ENCODE results near the gene LAMA1.
"Not testable (repeated sequence)": the region's sequence is repeated elsewhere in the genome, so short reads cannot be mapped to it uniquely, and the experiment has no call there.

The LAMA1 gene, protein sequence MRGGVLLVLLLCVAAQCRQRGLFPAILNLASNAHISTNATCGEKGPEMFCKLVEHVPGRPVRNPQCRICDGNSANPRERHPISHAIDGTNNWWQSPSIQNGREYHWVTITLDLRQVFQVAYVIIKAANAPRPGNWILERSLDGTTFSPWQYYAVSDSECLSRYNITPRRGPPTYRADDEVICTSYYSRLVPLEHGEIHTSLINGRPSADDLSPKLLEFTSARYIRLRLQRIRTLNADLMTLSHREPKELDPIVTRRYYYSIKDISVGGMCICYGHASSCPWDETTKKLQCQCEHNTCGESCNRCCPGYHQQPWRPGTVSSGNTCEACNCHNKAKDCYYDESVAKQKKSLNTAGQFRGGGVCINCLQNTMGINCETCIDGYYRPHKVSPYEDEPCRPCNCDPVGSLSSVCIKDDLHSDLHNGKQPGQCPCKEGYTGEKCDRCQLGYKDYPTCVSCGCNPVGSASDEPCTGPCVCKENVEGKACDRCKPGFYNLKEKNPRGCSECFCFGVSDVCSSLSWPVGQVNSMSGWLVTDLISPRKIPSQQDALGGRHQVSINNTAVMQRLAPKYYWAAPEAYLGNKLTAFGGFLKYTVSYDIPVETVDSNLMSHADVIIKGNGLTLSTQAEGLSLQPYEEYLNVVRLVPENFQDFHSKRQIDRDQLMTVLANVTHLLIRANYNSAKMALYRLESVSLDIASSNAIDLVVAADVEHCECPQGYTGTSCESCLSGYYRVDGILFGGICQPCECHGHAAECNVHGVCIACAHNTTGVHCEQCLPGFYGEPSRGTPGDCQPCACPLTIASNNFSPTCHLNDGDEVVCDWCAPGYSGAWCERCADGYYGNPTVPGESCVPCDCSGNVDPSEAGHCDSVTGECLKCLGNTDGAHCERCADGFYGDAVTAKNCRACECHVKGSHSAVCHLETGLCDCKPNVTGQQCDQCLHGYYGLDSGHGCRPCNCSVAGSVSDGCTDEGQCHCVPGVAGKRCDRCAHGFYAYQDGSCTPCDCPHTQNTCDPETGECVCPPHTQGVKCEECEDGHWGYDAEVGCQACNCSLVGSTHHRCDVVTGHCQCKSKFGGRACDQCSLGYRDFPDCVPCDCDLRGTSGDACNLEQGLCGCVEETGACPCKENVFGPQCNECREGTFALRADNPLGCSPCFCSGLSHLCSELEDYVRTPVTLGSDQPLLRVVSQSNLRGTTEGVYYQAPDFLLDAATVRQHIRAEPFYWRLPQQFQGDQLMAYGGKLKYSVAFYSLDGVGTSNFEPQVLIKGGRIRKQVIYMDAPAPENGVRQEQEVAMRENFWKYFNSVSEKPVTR (N-terminal part only)

DNA sequence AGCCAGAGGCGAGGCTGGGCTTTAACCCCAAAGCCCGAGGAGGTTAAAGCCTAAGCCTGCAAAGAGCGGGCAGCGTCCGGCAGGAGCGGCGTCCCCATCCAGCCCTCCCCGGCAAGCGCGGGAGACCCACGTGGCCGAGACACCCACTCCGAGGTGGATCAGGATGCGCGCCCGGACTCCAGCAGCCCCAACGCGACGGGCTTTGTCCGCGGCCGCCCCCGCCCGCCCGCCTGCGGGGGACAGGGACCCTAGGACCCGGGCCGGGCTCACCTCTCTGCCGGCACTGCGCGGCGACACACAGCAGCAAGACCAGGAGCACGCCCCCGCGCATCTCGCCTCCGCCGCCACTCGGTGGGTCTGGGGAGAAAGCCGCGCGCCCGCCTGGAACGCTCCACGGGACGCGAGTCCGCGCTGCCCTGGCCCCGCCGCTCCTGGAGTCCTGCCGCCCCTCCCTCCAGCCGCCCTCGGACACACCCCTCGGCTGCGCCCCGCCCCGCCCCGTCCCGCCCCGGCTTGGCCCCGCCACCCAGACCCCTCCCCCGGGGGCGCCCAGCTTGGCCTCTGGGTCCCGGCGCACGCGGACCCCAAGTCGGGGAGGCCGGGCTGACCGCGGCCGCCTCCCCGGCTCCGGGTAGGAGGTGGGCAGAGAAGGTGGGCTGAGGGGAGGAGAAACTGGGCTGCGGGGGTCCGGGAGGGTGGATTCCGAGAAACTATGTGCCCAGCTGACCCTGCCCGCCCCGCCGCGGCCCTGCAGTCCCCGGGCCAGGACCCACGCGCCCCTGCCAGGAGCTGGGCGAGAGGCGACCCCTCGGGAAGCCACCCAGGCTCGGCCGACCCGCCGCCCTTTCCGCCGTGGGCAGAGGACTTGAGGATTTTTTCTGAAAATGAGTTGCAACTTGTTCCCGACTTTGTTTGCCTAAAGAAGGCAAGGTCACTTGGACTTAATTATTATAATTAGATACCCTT lies at the start of gene LAMA1:
LAMA1 (minus strand) TSS at position 408 of the 966 bp plus-strand sequence; CDS start at position 331, 77 bp downstream.
- no peak for DNase-seq (ENCODE audit: low spot score)

DNA sequence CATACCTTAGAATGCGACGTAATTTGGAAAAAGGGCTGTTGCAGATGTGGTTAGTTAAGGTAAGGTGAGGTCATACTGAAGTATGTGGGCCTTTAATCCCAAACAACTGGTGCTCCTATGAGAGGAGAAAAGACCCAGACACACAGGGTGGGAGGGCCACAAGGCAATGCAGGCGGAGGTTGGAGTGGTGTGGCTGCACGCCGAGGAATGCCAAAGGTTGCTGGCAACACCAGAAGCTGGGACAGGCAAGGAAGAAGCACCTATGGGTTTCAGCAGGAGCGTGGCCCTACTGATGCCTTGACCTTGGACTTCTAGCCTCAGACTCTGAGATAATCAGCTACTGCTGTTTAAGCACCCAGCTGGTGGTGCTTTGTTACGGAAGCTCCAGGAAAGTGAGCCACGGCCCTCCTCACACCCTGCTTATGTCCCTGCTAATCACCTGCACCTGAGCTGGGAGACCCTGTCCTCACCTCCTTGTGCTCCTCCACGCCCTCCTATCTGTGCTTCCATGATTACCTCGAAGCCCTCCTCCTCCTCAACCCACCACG lies 48.3 kb upstream of the LAMA1 start:
- DNase-seq (ENCODE audit: low spot score) = no peak

DNA sequence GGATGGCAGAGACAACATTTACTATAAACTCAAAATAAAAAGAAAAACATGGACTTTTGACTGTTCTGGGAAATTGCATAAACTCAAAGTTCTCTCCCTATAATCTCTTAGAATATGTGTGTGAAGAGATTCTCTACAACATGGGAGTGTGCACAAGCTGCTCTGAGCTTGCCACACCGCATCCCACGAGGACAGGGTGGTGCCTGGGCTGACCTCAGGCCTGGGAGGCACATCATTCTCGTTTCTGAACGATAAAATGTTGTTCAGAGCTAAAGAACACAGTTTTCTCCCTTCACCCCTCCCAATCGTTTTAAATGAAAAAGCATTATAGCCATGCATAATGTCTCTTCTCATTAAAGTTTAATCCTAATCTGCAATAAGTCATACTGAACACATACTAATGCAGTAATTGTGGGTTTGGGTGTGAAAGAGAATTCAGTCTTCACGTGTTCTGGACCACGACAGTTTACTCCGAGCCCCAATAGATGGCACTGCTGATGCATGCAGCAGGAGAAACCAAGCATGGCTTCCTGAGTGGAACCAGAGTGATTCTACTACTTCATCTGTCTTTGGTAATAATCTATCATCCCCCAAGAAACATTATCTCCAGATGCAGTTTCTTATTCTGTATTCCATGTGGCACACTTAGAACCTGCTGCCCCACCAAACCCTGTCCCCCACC lies 46.9 kb upstream of the LAMA1 start:
- DNase-seq (ENCODE audit: low spot score) = no peak

DNA sequence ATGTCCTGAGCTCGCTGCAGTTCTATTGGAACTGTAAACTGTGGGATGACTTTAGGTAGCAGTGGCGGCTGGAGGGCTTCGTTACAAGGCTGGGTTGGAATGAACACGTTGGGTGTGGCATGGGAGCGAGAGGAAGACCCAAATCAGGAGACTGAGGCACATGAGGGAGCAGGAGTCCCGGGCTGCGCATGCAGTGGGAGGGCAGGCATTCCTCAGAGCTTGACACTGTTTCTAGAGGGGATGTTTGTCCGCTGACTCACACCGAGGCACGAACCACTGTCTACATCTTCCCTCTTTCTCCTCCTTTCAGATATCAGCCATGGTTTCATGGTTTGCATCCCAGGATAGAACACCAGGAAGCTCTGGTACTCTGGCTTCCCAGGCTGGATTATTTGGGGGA lies 40.6 kb upstream of the LAMA1 start:
- no peak for DNase-seq (ENCODE audit: low spot score)

DNA sequence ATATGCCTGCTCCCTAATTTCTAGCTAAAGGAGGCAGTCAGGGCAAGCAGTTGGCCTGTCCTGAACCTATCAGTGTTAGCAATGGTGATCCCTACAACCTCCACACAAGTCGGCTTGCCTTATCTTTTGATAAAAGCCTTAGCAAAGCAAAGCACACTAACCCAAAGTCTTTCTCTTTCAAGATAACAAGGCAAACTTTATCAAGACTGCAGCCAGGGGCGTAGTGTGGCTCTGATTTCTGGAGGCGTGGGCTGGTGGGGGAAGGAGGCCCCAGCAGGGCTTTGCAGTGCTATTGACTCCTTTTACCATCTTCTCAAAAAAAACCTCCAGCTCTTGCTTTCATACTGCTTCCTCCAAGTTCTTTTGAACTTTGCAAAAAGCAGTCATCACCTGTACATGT lies 40.2 kb upstream of the LAMA1 start:
- no peak for DNase-seq (ENCODE audit: low spot score)

DNA sequence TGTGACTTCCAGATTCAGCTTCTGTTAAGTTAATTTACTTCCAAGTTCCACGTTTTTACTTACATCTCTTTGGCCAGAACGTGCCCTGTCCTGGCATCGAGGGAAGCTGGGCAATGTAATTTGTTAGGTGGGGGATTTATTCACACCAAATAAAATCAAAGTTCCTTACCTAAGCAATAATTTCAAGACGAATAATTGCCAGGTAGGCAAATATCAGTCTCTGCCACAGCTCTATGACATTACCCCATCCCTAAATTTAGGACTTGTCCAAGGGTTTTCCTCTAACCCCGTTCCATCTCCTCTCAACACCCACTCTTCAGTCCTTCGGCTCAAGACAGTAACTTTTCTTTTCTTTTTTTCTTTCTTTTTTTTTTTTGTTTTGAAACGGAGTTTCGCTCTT lies 38.3 kb upstream of the LAMA1 start:
- DNase-seq (ENCODE audit: low spot score) = no peak

DNA sequence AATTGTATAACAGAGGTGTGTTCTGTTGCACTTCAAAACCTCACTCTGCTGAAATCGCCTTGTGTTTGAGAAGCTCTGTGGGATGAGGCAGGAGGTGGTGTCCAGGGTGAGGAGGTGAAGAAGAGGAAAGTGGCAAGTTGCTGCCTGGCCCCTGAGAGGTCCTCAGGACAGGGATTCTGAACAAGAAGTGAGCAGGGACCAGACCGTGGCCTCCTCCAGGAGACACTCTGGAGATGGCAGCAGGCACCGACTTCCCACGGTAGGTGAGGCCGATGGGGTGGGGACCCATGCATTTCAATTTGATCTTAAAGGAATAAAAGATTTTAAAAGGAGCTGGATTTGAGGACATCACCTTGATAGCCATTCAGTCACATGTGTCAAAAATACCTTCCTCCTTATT lies 37.5 kb upstream of the LAMA1 start:
- no peak for DNase-seq (ENCODE audit: low spot score)

DNA sequence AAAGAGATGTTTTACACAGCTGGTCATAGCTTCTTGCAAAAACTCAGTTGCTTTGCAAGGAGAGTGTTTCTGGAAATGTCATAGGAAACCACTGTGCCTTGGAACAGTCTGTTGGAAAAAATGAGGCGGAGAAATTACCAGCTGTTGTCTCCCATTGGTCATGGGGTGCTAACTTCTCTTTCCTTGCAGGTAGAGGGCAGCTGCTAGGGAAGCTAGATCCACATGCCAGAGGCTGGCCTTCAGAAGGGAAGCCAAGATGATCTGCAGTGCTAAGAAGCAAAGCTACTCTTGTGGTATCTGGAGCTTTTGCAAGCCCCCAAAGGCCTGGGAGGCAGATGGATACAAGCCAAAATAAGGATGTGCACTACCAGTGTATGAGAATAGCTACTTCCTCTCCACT lies 34.8 kb upstream of the LAMA1 start:
- no peak for DNase-seq (ENCODE audit: low spot score)

DNA sequence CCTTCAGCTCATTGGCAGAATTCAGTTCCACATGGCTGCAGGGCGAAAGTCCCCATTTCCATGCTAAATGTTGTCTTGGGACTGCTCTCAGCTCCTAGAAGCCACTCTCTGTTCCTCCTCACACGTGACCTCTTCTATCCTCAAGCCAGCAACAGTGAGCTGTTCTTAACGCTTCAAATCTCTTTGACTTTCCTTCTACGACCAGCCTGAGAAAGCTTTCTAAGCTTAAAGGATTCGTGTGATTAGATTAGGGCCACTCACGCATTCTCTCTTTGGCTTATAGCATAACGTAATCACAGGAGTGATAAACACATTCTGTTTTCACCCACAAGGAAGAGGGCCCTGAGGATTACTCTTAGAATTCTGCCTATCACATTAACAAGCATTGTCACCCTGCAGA lies 29.8 kb upstream of the LAMA1 start:
- DNase-seq (ENCODE audit: low spot score) = no peak

DNA sequence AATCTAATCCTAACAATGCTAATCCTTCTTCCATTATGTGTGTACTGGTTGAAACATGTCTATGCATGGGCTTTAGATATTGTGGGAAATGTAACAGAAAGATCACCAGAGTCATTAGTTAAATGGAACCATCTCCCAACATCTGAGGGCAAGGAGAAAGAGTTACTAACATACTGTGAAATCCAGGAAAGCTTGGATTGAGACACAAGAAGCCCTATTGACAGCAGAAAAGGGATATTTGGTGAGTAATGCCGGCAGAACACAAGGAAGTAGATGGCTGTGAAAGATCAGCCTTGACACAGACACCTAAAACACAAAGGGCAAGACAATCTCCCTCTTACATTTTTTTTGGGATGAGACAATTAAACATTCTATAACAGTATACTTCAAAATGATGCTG lies 28.5 kb upstream of the LAMA1 start:
- no peak for DNase-seq (ENCODE audit: low spot score)

DNA sequence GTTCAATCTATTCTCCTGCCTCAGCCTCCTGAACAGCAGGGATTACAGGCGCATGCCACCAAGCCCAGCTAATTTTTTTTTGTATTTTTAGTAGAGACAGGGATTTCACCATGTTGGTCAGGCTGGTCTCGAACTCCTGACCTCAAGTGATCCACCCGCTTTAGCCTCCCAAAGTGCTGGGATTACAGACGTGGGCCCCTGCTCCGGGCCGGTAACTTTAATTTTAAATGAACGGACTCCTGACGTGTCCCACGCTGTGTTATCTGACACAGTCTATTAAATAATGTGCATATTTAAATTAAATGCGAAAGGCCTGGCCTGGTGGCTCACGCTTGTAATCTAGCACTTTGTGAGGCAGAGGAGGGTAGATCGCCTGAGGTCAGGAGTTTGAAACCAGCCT lies 27.3 kb upstream of the LAMA1 start:
- not testable (repeated sequence) for DNase-seq (ENCODE audit: low spot score)

DNA sequence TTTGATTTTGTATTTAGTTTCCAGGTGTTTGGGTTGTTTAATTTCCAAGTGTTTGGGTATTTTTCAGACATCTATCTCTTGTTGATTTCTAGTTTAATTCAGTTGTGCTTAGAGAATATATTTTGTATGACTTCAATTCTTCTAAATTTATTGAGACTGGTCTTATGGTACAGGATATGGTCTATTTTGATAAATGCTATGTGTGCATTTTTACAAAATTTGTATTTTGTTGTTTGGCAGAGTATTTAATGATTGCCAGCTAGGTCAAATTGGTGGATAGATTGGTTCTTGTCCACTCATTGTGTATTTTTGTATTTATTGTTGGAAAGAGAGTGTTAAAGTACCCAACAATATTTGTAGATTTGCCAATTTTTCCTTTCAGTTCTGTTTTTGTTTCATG lies 23.7 kb upstream of the LAMA1 start:
- no peak for DNase-seq (ENCODE audit: low spot score)

DNA sequence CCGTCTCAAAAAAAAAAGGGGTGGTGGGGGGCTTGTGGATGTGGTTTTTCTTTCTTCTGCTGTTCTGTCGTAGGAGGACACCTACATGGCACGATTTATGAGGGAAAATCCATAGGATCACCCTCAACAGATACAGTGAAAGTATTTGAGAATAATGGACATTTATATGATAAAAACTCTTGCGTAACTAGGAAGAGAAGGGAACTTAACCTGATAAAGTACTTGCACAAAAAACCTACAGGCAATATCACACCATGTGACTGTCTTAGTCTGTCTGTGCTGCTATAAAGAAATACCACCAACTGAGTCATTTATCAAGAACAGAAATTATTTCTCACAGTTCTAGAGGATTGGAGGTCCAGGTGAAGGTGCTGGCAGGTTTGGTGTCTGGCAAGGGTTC lies 21.8 kb upstream of the LAMA1 start:
- DNase-seq (ENCODE audit: low spot score) = no peak

DNA sequence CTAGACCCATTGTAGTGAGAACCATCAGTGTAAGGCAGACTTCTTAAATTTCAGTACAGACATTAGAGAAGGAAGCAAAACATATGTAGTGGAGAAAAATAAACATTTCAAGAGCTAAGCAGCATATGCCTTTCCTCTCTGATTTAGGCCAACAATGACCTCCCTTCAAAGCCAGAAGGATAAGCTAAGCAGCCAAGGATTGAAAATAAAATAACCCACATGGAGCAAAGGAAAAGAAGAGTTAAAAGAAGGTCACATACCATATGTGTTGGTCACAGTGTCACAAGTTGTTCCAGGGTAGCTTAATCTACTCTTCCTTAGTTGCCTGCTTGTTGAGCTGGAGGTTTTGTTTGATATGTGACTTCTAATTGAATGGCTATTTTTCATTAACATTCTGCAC lies 15.6 kb upstream of the LAMA1 start:
- no peak for DNase-seq (ENCODE audit: low spot score)

DNA sequence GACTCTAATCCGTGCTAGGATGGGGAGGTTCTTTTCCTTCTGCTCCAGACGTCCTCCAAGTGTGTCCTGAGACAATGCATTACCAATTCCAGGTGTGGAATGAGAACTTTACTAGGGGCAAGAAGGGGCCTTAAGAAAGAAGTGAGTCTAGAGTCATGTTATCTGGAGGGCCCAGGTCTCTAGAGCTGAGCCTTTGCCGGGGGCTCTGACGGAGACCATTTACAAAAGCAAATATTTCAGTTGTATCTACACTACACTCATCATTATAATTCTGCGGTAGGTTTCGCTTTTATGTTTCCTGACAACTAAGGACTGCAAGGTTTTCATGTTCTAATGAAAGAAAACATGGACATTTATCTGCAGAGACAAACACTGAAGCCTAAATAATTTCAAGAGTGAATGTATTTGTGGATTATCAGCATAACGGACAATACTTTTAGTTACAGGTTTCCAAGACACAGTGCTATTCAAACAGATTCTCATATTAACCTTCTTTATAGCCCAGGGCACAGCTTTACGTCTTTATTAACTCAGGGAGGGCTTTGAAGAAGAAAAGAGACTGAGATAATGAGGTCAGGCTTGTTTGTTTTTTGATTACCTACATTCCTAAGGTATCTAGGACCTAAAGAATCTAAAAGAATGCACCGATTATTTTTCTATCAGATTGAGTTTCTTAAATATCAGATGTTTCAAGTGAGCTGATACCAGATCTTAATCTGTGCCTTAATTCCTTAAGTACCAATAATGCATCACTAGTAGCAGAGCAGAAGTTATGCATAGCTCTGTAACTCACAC lies 15.0 kb upstream of the LAMA1 start:
- DNase-seq (ENCODE audit: low spot score) = no peak

DNA sequence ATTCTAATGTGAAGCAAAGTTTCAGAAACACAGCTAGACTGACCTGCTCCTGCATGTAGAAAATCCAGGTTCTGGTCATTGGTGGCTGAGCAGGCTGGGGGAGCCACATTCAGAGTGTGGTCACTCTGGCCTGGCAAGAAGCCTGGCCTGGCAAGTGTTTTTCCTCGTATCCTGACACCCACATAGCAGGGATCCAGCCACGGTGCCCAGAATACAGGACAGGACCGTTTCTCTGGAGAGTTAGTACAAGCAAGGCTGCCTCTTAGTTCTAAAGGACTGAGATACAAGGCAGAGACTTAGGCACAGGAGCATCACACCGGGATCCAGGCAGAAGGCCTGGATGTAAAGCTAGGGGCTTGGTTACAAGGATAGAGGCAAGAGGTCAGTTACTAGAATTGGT lies 4.8 kb upstream of the LAMA1 start:
- no peak for DNase-seq (ENCODE audit: low spot score)

DNA sequence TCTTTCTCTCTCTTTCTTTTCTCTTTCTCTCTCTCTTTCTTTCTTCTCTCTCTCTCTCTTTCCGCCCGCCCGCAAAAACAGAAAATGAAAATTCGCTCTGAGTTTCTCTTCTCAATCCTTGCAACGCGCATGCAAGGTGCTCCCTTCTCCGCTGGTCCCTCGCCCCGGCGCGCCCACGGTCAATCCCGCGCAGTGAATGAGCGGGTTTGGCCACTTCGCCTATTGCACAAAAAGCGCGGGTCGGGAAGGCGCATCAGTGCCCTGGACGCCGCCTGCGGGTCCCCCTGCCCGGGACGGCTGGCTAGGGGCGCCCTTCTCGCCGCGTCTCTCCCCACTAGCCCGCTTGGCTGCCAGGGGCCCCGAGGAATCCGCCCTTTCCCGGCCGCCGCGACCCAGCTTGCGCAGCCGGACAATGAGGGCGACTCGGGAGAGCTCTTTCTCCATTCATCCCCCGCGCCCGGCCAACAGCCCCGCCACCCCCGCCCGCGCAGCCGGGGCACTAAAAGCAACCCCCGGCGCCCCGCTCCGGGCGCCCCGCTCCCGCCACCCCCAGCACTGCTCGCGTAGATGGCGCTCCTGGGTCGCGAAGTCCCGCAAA lies 706 bp downstream of the LAMA1 start:
- no peak for DNase-seq (ENCODE audit: low spot score)

DNA sequence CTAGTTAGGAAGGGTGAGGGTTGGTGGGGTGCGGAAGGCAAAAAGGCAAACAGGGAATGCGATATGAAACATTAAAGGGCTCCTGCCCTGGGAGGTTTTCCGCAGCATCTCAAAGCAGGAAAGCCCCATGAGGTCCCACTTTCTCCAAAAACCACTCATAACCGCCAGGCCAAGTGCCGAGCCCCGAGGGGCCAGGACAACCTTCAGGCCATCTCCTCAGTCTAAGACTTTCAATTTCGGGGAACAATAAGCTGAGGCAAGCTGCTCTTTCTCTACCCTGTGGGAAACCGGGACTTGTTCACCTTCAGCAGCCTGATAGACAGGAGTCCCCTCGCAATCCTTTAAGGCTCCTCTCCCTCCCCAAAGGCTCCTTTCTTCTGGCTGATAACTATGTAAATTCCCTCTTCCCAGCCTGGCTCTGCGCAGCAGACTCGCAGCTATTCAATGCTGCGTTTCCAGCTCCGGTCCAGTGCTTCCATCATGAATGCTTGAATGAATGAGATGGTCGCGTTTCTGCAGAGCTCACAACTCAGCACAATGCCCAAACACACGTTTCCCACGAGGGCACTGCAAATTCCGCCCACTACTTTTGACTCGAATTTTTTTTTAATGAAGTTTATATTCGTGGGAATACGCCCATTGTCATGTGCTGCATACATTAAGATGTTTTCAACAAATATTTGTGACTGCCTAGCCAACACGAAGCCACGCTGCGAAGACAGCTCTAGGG lies 1.4 kb downstream of the LAMA1 start:
- DNase-seq (ENCODE audit: low spot score) = no peak

Measured in HuH-7 (cell line).